Epithelial cell of esophagus (primary cell): ENCODE results near the gene RANBP10.

ENCODE experiments used
- DNase-seq: peaks from one replicate; pipeline ENCODE4 v3.0.0; 2010; ENCODE audit warnings: low read depth
- H3K4me3 ChIP-seq: 2 replicates; pipeline ENCODE4 v1.5.1; 2011; ENCODE audit warnings: mild to moderate bottlenecking, low read length, control low read depth
- CTCF ChIP-seq: IDR thresholded peaks from 2 replicates; pipeline ENCODE4 v1.5.1; 2011; ENCODE audit warnings: low read depth, mild to moderate bottlenecking, low read length, control low read depth, inconsistent platforms; ENCODE audit not compliant: insufficient read depth; ENCODE audit errors: missing control alignments

Gene RANBP10

GRCh38 chr16:67780847-67781564, 25.4 kb downstream of the RANBP10 start:
- H3K4me3 ChIP-seq, result no peak overlapping the region
- TF ChIP-seq CTCF, result no peak
- DNase-seq, result no peak

- H3K4me3 ChIP-seq, result no peak overlapping the region
- no peak for TF ChIP-seq CTCF
- peak; percentile 86 for DNase-seq
Observed at GRCh38 chr16:67779256-67780014, 26.9 kb downstream of the RANBP10 start.

- H3K4me3 ChIP-seq, result no peak overlapping the region
- TF ChIP-seq CTCF, result no peak
- DNase-seq, result no peak
Observed at GRCh38 chr16:67775273-67775672, 31.1 kb downstream of the RANBP10 start.

GRCh38 chr16:67774457-67774853, 31.9 kb downstream of the RANBP10 start:
- no peak overlapping the region for H3K4me3 ChIP-seq
- DNase-seq, result no peak
- TF ChIP-seq CTCF, result no peak

- no peak overlapping the region for H3K4me3 ChIP-seq
- TF ChIP-seq CTCF, result no peak
- DNase-seq, result no peak
Observed at GRCh38 chr16:67773569-67774456, 32.5 kb downstream of the RANBP10 start.

GRCh38 chr16:67773099-67773498, 33.3 kb downstream of the RANBP10 start:
- H3K4me3 ChIP-seq, result no peak overlapping the region
- DNase-seq, result no peak
- TF ChIP-seq CTCF, result no peak
